ENCODE measurements around the gene FKBP6. TPM values are rescaled to one million over a fixed set of nuclear protein-coding genes. Genes with fewer than 3 reads are reported as not detected.
A peak's percentile ranks its signal among the peaks of the same experiment; 100 is the strongest.

FKBP6 gene
- total and polyA plus RNA-seq, 9 of the 15 experiments (the other 6 are each of a cell fraction or from before 2014, with no cell fraction given) = not detected

GRCh38 chr7:73308665-73309214 lies 19.2 kb upstream of the FKBP6 start, which contains the start of gene NSUN5 (continued):
- no peak; the same call in none of the 2 replicates for TF ChIP-seq POLR2H (tag; IDR thresholded peaks at IDR 0.05; ENCODE audit: low read depth)
- TF ChIP-seq TGIF2 (CRISPR knock-in tag; IDR thresholded peaks at IDR 0.05) = no peak
- no peak for TF ChIP-seq GTF2F1 (IDR thresholded peaks at IDR 0.05; ENCODE audit: low read depth, low read length)
- TF ChIP-seq MCM7 (IDR thresholded peaks at IDR 0.05) = no peak
- no peak for TF ChIP-seq MAFK (IDR thresholded peaks at IDR 0.05; ENCODE audit: low read length)
- TF ChIP-seq BDP1 (IDR thresholded peaks at IDR 0.05; ENCODE audit: insufficient read depth, insufficient read length) = no peak
- no peak for TF ChIP-seq ZNF318 (IDR thresholded peaks at IDR 0.05; ENCODE audit: borderline replicate concordance in 1 of 2, low read depth in 1 of 2)
- TF ChIP-seq FIP1L1 (IDR thresholded peaks at IDR 0.05; ENCODE audit: low read depth, low read length, poor library complexity, severe bottlenecking) = no peak
- no peak for TF ChIP-seq IFI16 (CRISPR knock-in tag; IDR thresholded peaks at IDR 0.05)
- peak; percentile 76; the same call in 1 of the 2 replicates for TF ChIP-seq ELF4 (CRISPR knock-in tag; IDR thresholded peaks at IDR 0.05)
- no peak for TF ChIP-seq ZNF311 (CRISPR knock-in tag; IDR thresholded peaks at IDR 0.05)
- TF ChIP-seq MITF (IDR thresholded peaks at IDR 0.05) = no peak
- TF ChIP-seq RBM34 (IDR thresholded peaks at IDR 0.05; ENCODE audit: borderline replicate concordance, insufficient read depth, low read length) = no peak
- no peak for TF ChIP-seq ZFP91 (CRISPR knock-in tag; IDR thresholded peaks at IDR 0.05)
- TF ChIP-seq MXD1 (CRISPR knock-in tag; IDR thresholded peaks at IDR 0.05; ENCODE audit: borderline replicate concordance, poor library complexity, severe bottlenecking) = peak; percentile 59
